CD4-positive, alpha-beta T cell treated with Interleukin-17A for 4 hours (primary cell): ENCODE measurements around the gene CRMP1.

Experiments used
- DNase-seq: peaks from one replicate; pipeline ENCODE4 v3.0.0-alpha.2; 2020; ENCODE audit warnings: mixed read lengths

The CRMP1 gene

GRCh38 chr4:5893004-5893580, at the start of gene CRMP1:
Gene CRMP1, minus strand, starts transcription at chr4:5893086. Its CDS starts 117 bp downstream, at chr4:5892969.
- DNase-seq = no peak

- no peak for DNase-seq
Observed at GRCh38 chr4:5941601-5942000, 48.7 kb upstream of the CRMP1 start.

- no peak for DNase-seq
Observed at GRCh38 chr4:5940470-5941203, 47.8 kb upstream of the CRMP1 start.

GRCh38 chr4:5933996-5934831, 41.3 kb upstream of the CRMP1 start:
- DNase-seq = no peak

- no peak for DNase-seq
Observed at GRCh38 chr4:5933116-5933515, 40.2 kb upstream of the CRMP1 start.

GRCh38 chr4:5932035-5932568, 39.2 kb upstream of the CRMP1 start:
- DNase-seq = no peak

- DNase-seq = no peak
Observed at GRCh38 chr4:5931526-5931925, 38.6 kb upstream of the CRMP1 start.

- DNase-seq = no peak
Observed at GRCh38 chr4:5930876-5931275, 38.0 kb upstream of the CRMP1 start.

- no peak for DNase-seq
Observed at GRCh38 chr4:5930456-5930855, 37.6 kb upstream of the CRMP1 start.

GRCh38 chr4:5928844-5929420, 36.0 kb upstream of the CRMP1 start:
- DNase-seq = no peak

GRCh38 chr4:5928274-5928673, 35.4 kb upstream of the CRMP1 start:
- no peak for DNase-seq

- DNase-seq = no peak
Observed at GRCh38 chr4:5927747-5928146, 34.9 kb upstream of the CRMP1 start.

- DNase-seq = no peak
Observed at GRCh38 chr4:5927116-5927515, 34.2 kb upstream of the CRMP1 start.

GRCh38 chr4:5926598-5926997, 33.7 kb upstream of the CRMP1 start:
- DNase-seq = no peak

GRCh38 chr4:5925419-5926200, 32.7 kb upstream of the CRMP1 start:
- no peak for DNase-seq

GRCh38 chr4:5924461-5925125, 31.7 kb upstream of the CRMP1 start:
- DNase-seq = no peak

GRCh38 chr4:5923376-5923775, 30.5 kb upstream of the CRMP1 start:
- no peak for DNase-seq

- DNase-seq = no peak
Observed at GRCh38 chr4:5922556-5922955, 29.7 kb upstream of the CRMP1 start.

GRCh38 chr4:5921981-5922380, 29.1 kb upstream of the CRMP1 start:
- DNase-seq = no peak

- no peak for DNase-seq
Observed at GRCh38 chr4:5921101-5921980, 28.5 kb upstream of the CRMP1 start.

- no peak for DNase-seq
Observed at GRCh38 chr4:5919571-5919970, 26.7 kb upstream of the CRMP1 start.
